IMR-90 (cell line): ENCODE data around the gene FGF5. TPM values are rescaled to one million over a fixed set of nuclear protein-coding genes. Genes with fewer than 3 reads are reported as not detected.

ENCODE experiments used
- ATAC-seq: fragments of 200-7000 bp; cut with Tn5 transposase; 2 replicates; pipeline ENCODE4 v1.9.1; 2020; ENCODE audit warnings: low read depth, mild to moderate bottlenecking, moderate library complexity
- BruUV-seq: library from RNA; stranded (reverse); fragments of 400-500 nt; replicated peaks from 2 replicates; lab custom pipeline; 2021; lab: Mats Ljungman, UMichigan
- CTCF ChIA-PET: fragments of 300-600 bp; formaldehyde crosslinking; extraction: SDS; loops from one replicate; lab custom pipeline; 2021; ENCODE audit warnings: antibody characterized with exemption; lab: Yijun Ruan, JAX
- POLR2A ChIA-PET: fragments of 300-600 bp; sonication (Branson Sonifier 250); formaldehyde crosslinking; loops from one replicate; lab custom pipeline; 2022; ENCODE audit warnings: antibody characterized with exemption; ENCODE audit not compliant: unreplicated experiment; lab: Charles Lee
- DNase-seq: peaks from one replicate; pipeline ENCODE4 v3.0.0; 2013
- H2AFZ ChIP-seq: replicated peaks from 2 replicates; pipeline ENCODE3; 2013; ENCODE audit warnings: low read length, mild to moderate bottlenecking; ENCODE audit not compliant: poor library complexity
- H2AK5ac ChIP-seq: 2 replicates; pipeline ENCODE4 v1.6.1; 2013; ENCODE audit warnings: low read depth, low read length, inconsistent platforms
- H2AK9ac ChIP-seq: replicated peaks from 2 replicates; pipeline ENCODE3; 2013; ENCODE audit warnings: mild to moderate bottlenecking, low read depth, low read length, moderate library complexity; ENCODE audit not compliant: poor library complexity
- H2BK120ac ChIP-seq: 2 replicates; pipeline ENCODE4 v1.6.1; 2013; ENCODE audit warnings: low read depth, low read length, inconsistent platforms
- H2BK15ac ChIP-seq: 3 replicates; pipeline ENCODE4 v1.6.1; 2013; ENCODE audit warnings: low read depth, low read length, inconsistent platforms
- H2BK20ac ChIP-seq: 2 replicates; pipeline ENCODE4 v1.6.1; 2013; ENCODE audit warnings: low read depth, mild to moderate bottlenecking, inconsistent platforms, low read length, moderate library complexity
- H2BK5ac ChIP-seq: 2 replicates; pipeline ENCODE4 v1.6.1; 2013; ENCODE audit warnings: mild to moderate bottlenecking, low read depth, low read length, inconsistent platforms; ENCODE audit not compliant: poor library complexity, severe bottlenecking
- H3K14ac ChIP-seq: replicated peaks from 2 replicates; pipeline ENCODE4 v1.6.1; 2013; ENCODE audit warnings: low read depth, low read length, inconsistent platforms
- H3K18ac ChIP-seq: 2 replicates; pipeline ENCODE4 v1.6.1; 2013; ENCODE audit warnings: low read depth, low read length, control low read depth
- H3K23ac ChIP-seq: 2 replicates; pipeline ENCODE4 v1.6.1; 2013; ENCODE audit warnings: low read depth, low read length, inconsistent platforms
- H3K27ac ChIP-seq: 2 replicates; pipeline ENCODE4 v1.5.1; 2013; ENCODE audit warnings: mild to moderate bottlenecking, control low read depth, low read length; ENCODE audit not compliant: insufficient read depth
- H3K27me3 ChIP-seq: 2 replicates; pipeline ENCODE4 v1.6.1; 2013; ENCODE audit warnings: low read length; ENCODE audit not compliant: control insufficient read depth, insufficient read depth
- H3K36me3 ChIP-seq: 2 replicates; pipeline ENCODE4 v1.6.1; 2013; ENCODE audit warnings: low read length, mixed read lengths; ENCODE audit not compliant: control insufficient read depth, insufficient read depth
- H3K4ac ChIP-seq: 2 replicates; pipeline ENCODE4 v1.6.1; 2013; ENCODE audit warnings: low read depth, low read length, inconsistent platforms
- H3K4me1 ChIP-seq: 2 replicates; pipeline ENCODE4 v1.6.1; 2013; ENCODE audit warnings: low read length, mixed read lengths; ENCODE audit not compliant: control insufficient read depth, insufficient read depth
- H3K4me2 ChIP-seq: 2 replicates; pipeline ENCODE4 v1.6.1; 2013; ENCODE audit warnings: low read depth, mild to moderate bottlenecking, control low read depth, low read length, moderate library complexity
- H3K4me3 ChIP-seq: 2 replicates; pipeline ENCODE4 v1.5.1; 2013; ENCODE audit warnings: low read depth, mild to moderate bottlenecking, control low read depth, low read length, moderate library complexity; ENCODE audit not compliant: insufficient read depth
- H3K56ac ChIP-seq: 2 replicates; pipeline ENCODE4 v1.6.1; 2013; ENCODE audit warnings: low read length, inconsistent platforms; ENCODE audit not compliant: insufficient read depth; ENCODE audit errors: extremely low read depth
- H3K79me1 ChIP-seq, 2 experiments: 2 replicates each; pipeline ENCODE4 v1.6.1; 2013; ENCODE audit warnings: low read length in 2 of 2, inconsistent platforms in 1 of 2, low read depth in 1 of 2
- H3K9ac ChIP-seq: 2 replicates; pipeline ENCODE4 v1.6.1; 2013; ENCODE audit warnings: low read depth, low read length, control low read depth
- H3K9me1 ChIP-seq: 2 replicates; pipeline ENCODE4 v1.6.1; 2013; ENCODE audit warnings: low read length, inconsistent platforms; ENCODE audit not compliant: insufficient read depth
- H3K9me3 ChIP-seq: 2 replicates; pipeline ENCODE4 v1.6.1; 2013; ENCODE audit warnings: low read length; ENCODE audit not compliant: control insufficient read depth, insufficient read depth
- H4K20me1 ChIP-seq: 2 replicates; pipeline ENCODE4 v1.6.1; 2013; ENCODE audit warnings: low read length, inconsistent platforms; ENCODE audit not compliant: insufficient read depth
- H4K5ac ChIP-seq: 2 replicates; pipeline ENCODE4 v1.6.1; 2013; ENCODE audit warnings: mild to moderate bottlenecking, low read depth, low read length, control low read depth
- H4K8ac ChIP-seq, 2 experiments: 2 replicates each; pipeline ENCODE4 v1.6.1; 2013; ENCODE audit warnings: low read depth in 2 of 2, low read length in 2 of 2, control low read depth in 1 of 2, inconsistent platforms in 1 of 2
- H4K91ac ChIP-seq: 2 replicates; pipeline ENCODE4 v1.6.1; 2013; ENCODE audit warnings: low read depth, low read length, inconsistent platforms; ENCODE audit not compliant: insufficient read depth
- BHLHE40 ChIP-seq: fragments of 150-350 bp; IDR thresholded peaks from 2 replicates; pipeline ENCODE4 v1.6.1; 2016; ENCODE audit warnings: mild to moderate bottlenecking, low read depth, low read length
- CEBPB ChIP-seq: IDR thresholded peaks from 2 replicates; pipeline ENCODE4 v1.6.1; 2012; ENCODE audit warnings: low read depth, low read length, improper control_type of control experiment
- CHD1 ChIP-seq: IDR thresholded peaks from 2 replicates; pipeline ENCODE4 v1.6.1; 2012; ENCODE audit warnings: low read depth, low read length, improper control_type of control experiment
- CTCF ChIP-seq: conservative IDR thresholded peaks from 2 replicates; pipeline ENCODE4 v1.5.1; 2012; ENCODE audit warnings: mild to moderate bottlenecking, low read depth, low read length, improper control_type of control experiment
- FOS ChIP-seq: fragments of 150-350 bp; IDR thresholded peaks from 2 replicates; pipeline ENCODE4 v1.6.1; 2016; ENCODE audit warnings: low read depth, low read length
- MAFK ChIP-seq: IDR thresholded peaks from 2 replicates; pipeline ENCODE4 v1.6.1; 2012; ENCODE audit warnings: low read depth, low read length, improper control_type of control experiment
- MXI1 ChIP-seq: IDR thresholded peaks from 2 replicates; pipeline ENCODE4 v1.6.1; 2012; ENCODE audit warnings: low read depth, mild to moderate bottlenecking, low read length, moderate library complexity, borderline replicate concordance
- NFE2L2 ChIP-seq: fragments of 150-350 bp; IDR thresholded peaks from 2 replicates; pipeline ENCODE4 v1.6.1; 2016; ENCODE audit warnings: low read depth, mild to moderate bottlenecking, low read length
- POLR2A ChIP-seq: IDR thresholded peaks from 2 replicates; pipeline ENCODE4 v1.6.1; 2012; ENCODE audit warnings: mild to moderate bottlenecking, low read depth, low read length
- RAD21 ChIP-seq: IDR thresholded peaks from 2 replicates; pipeline ENCODE4 v1.6.1; 2012; ENCODE audit warnings: low read length, improper control_type of control experiment
- RCOR1 ChIP-seq: IDR thresholded peaks from 2 replicates; pipeline ENCODE4 v1.6.1; 2012; ENCODE audit warnings: mild to moderate bottlenecking, low read length, improper control_type of control experiment; ENCODE audit not compliant: insufficient replicate concordance
- RFX5 ChIP-seq: IDR thresholded peaks from 2 replicates; pipeline ENCODE4 v1.8.0; 2012; ENCODE audit warnings: low read depth, mild to moderate bottlenecking, low read length, moderate library complexity
- SMC3 ChIP-seq: fragments of 150-350 bp; IDR thresholded peaks from 2 replicates; pipeline ENCODE4 v1.6.1; 2016; ENCODE audit warnings: low read depth, mild to moderate bottlenecking, antibody characterized with exemption, low read length, moderate library complexity
- USF2 ChIP-seq: fragments of 150-350 bp; IDR thresholded peaks from 2 replicates; pipeline ENCODE4 v1.6.1; 2017; ENCODE audit warnings: mild to moderate bottlenecking, antibody characterized with exemption, low read length, low read depth
- WGBS, 2 experiments: methylation state at CpG; one replicate each; pipeline versions ENCODE4 v1.1.5 to v1.1.7; 2013; ENCODE audit warnings: missing lambda C conversion rate in 2 of 2; ENCODE audit not compliant: insufficient read length in 1 of 2; ENCODE audit errors: extremely low coverage in 2 of 2; 5-methylcytosine and 5-hydroxymethylcytosine counted together
- dilution Hi-C: fragments of 300-500 bp; cut with HindIII; formaldehyde crosslinking; loops from one replicate; pipeline ENCODE4 v1.14.3; 2018; ENCODE audit warnings: low sequenced_read_pairs; ENCODE audit not compliant: unreplicated experiment
- in situ Hi-C: fragments of 300-500 bp; cut with MboI; formaldehyde crosslinking; loops from 3 replicates; pipeline ENCODE4 v1.14.3; 2019; ENCODE audit warnings: low sequenced_read_pairs, inconsistent platforms, mixed read lengths
- intact Hi-C: fragments of 100-400 bp; cut with micrococcal nuclease; formaldehyde crosslinking; loops from 2 replicates; pipeline ENCODE4 v1.10.0; 2022
- polyA plus RNA-seq, 3 experiments: library from polyadenylated mRNA; depleted of rRNA; stranded (reverse); fragments of >200 nt; gene quantifications; 2 replicates each; pipeline ENCODE4 v1.2.3, GENCODE V29; 2012; ENCODE audit warnings: low replicate concordance in 1 of 3
- total RNA-seq: library from RNA; depleted of rRNA; stranded (reverse); fragments of >200 nt; gene quantifications from 2 replicates; pipeline ENCODE4 v1.2.3, GENCODE V29; 2012

The FGF5 gene
- total and polyA plus RNA-seq, 2 of the 4 experiments (the other 2 are of a cell fraction), result 18.6 to 42.1 TPM

- H3K4me3 ChIP-seq, result no peak overlapping the region
- H2BK15ac ChIP-seq, result 0 out of 3 replicates have a peak overlapping the region, but pooled peaks have one; percentile 42
- BruUV-seq, result no TSS peak
- 0 out of 2 replicates have a peak, but pooled peaks cover 2% of the 10 kb centered on the region for H3K9me1 ChIP-seq
- in situ Hi-C loops (loop anchor here (5.0 to 25.0 kb wide), 3 partner anchors 48 to 1182 kb away; partner anchors contain the start of genes CFAP299 and FGF5), intact Hi-C loops (loop anchor here (1.0 to 10.0 kb wide), 4 partner anchors 36 to 833 kb away; partner anchors contain the start of gene CFAP299), dilution Hi-C loops (no loop called here)
- H3K18ac ChIP-seq, result no peak overlapping the region
- no peak overlapping the region for H3K9ac ChIP-seq
- ATAC-seq (no peak; the same call in 1 of the 2 replicates), DNase-seq (peak; percentile 60)
- no peak overlapping the region for H3K4me2 ChIP-seq
- no peak overlapping the region for H4K5ac ChIP-seq
- no peak overlapping the region for H2AFZ ChIP-seq
- H2BK120ac ChIP-seq, result no peak overlapping the region; the same call in 1 of the 2 replicates
- no peaks in the 10 kb centered on the region for H4K20me1 ChIP-seq
- H2BK20ac ChIP-seq, result no peak overlapping the region
- no peaks in the 10 kb centered on the region for H3K9me3 ChIP-seq
- H3K23ac ChIP-seq, result no peak overlapping the region
- H3K56ac ChIP-seq, result no peak overlapping the region
- no peak overlapping the region for H2AK9ac ChIP-seq
- H2BK5ac ChIP-seq, result no peak overlapping the region
- peaks cover 0 to 10% of the 10 kb centered on the region in 2 experiments; a peak in 2 of 4 replicates for H3K79me1 ChIP-seq
- H3K27me3 ChIP-seq, result no peaks in the 10 kb centered on the region
- H2AK5ac ChIP-seq, result no peak overlapping the region
- ChIA-PET CTCF (interaction anchor here (0.5 to 3.0 kb wide), 9 partner anchors 11 to 1267 kb away, joined by 3 to 15 read pairs (median 4); partner anchors contain the start of gene CFAP299), POLR2A (interaction anchor here (0.8 kb wide), 1 partner anchor 47 kb away, joined by 3 read pairs; the partner anchor contains the start of gene FGF5)
- peaks cover 2% of the 10 kb centered on the region; the same call in 1 of the 2 replicates for H3K4me1 ChIP-seq
- H3K4ac ChIP-seq, result peak overlapping the region; percentile 37; the same call in 1 of the 2 replicates
- no peak overlapping the region for H4K91ac ChIP-seq
- peak overlapping the region; percentile 43; the same call in 1 of the 2 replicates for H3K14ac ChIP-seq
- no peak overlapping the region; a peak in 1 of 4 replicates for H4K8ac ChIP-seq
- no CpG with 5 or more reads among the region's 5 CpGs for WGBS, 2 experiments
- no peaks in the 10 kb centered on the region for H3K36me3 ChIP-seq
- no peak overlapping the region for H3K27ac ChIP-seq
- TF ChIP-seq NFE2L2 (no peak), MAFK (no peak), FOS (no peak), CHD1 (no peak), RAD21 (no peak), SMC3 (no peak), RCOR1 (no peak), CEBPB (no peak), CTCF (no peak), RFX5 (no peak), USF2 (no peak), BHLHE40 (no peak), MXI1 (no peak), POLR2A (no peak)
Observed at GRCh38 chr4:80219301-80220025, 47.0 kb upstream of the FGF5 start.
